Activated naive CD4-positive, alpha-beta T cell treated with anti-CD3 and anti-CD28 coated beads, Interleukin-2, amount 50 U/mL, for 72 hours (primary cell): ENCODE measurements around the gene REEP1. TPM values are rescaled to one million over a fixed set of nuclear protein-coding genes. Genes with fewer than 3 reads are reported as not detected.

ENCODE experiments used
- ATAC-seq, 2 donors: fragments of 150-1000 bp; cut with Tn5 transposase; 2 replicates each; pipeline ENCODE4 v1.10.0; 2021; ENCODE audit warnings: mild to moderate bottlenecking in 2 of 2, moderate library complexity in 2 of 2
- DNase-seq, 2 donors: peaks; one replicate each; pipeline ENCODE4 v3.0.0; 2021 to 2022; ENCODE audit warnings: low spot score in 2 of 2
- H3K27ac Mint-ChIP-seq, 2 donors: one replicate each; pipeline ENCODE4 v1.8.0; 2022; ENCODE audit warnings: mild to moderate bottlenecking in 2 of 2, mixed read lengths in 2 of 2
- H3K36me3 Mint-ChIP-seq, 2 donors: one replicate each; pipeline ENCODE4 v1.8.0; 2022; ENCODE audit warnings: mixed read lengths in 2 of 2
- H3K9me3 Mint-ChIP-seq, 2 donors: one replicate each; pipeline ENCODE4 v1.8.0; 2022; ENCODE audit warnings: mixed read lengths in 2 of 2
- total RNA-seq, 2 donors: library from RNA; stranded (reverse); gene quantifications; one replicate each; pipeline ENCODE4 v1.2.3, GENCODE V29; 2022

REEP1 gene
- total RNA-seq, 2 donors from 2014 or later: 0.45 to 0.59 TPM

DNA sequence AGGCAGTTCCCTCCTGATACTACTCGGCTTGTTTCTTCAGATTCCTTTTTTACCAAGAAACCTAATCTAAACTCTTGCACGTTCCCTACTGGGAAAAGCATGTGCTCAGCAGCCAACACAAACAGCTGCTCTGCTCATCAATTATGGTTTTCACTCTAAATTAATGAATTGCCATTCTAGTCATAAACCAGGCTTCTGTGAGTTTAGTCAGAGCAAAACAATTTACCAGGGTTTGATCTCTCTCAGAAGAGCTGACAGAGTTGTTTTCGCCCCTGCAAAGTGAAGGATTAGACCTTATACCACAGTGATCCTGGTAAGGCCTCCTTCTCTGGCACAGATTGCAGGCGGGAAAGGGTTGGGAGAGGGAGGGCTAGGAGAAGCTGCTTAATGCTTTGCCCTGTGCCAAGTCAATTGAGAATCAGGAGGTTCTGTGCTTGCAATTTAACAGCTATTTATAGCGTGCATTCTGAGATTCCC, 57.2 kb downstream of the REEP1 start:
- Mint-ChIP-seq H3K9me3 (no peaks in the 10 kb centered on the region), H3K36me3 (no peaks in the 10 kb centered on the region), H3K27ac (no peak overlapping the region)
- no peak for ATAC-seq
- DNase-seq: no peak

DNA sequence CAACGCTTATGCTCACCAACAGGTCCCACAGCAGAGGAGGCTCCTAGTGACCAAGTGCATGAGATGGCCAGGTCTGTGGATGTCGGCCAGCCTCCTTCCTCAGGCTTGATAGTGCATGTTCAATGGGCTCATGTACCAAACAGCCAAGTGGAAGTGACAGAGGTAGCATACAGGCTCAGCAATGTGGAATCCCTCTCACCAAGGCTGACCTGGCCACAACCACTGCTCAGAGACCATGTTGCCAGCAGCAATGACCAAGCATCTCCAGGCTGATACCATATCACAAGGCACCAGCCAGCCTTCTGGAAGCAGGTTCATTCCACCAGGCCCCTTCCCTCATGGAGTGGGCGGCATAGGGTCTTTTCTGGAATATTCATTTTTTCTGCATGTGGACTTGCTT, 61.5 kb downstream of the REEP1 start:
- Mint-ChIP-seq H3K36me3 (peaks cover 18 to 27% of the 10 kb centered on the region in 2 donors), H3K9me3 (peaks cover 11 to 19% of the 10 kb centered on the region in 2 donors), H3K27ac (no peak overlapping the region)
- ATAC-seq (no peak), DNase-seq (no peak)

DNA sequence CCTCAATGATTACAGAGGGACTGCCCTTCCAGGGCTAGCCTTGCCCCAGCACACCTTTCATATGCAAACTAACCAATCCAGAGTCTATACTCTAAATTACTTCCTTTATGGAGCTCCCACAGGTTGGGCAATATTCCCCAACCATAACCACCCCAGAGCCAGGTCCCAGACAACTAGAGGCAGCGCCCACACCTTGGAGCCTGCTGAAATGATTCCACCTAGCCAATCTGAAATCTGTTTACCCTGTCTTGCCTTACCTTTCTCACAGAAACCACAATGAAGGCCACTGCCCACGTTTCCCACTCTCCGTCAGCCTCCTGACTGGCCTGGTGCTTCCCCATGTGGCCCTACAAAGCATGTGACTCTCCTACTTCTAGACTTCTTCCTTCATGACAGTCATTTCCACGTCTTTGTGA, 62.0 kb downstream of the REEP1 start:
- peaks cover 14 to 24% of the 10 kb centered on the region in 2 donors for H3K9me3 Mint-ChIP-seq
- DNase-seq (no peak), ATAC-seq (peak in 1 of 2 donors; percentile 76)
- no peak overlapping the region for H3K27ac Mint-ChIP-seq
- peaks cover 23 to 32% of the 10 kb centered on the region in 2 donors for H3K36me3 Mint-ChIP-seq

DNA sequence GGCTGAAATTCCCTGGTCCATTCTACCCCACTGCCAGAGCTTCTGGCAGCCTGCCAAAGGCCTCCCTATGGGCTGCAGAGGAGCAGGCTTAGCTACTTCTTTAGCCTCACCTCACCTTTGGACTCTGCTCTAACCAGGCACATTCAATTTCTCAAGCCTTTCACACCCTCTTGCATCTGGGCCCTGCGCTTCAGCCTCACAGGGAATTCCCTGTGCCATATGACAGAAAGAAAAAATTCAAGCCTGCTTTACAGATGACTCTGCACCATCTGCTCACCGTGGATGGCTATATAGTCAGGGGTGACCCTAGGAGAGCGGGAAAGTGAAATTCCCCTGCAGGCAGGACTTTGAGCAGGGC, 62.5 kb downstream of the REEP1 start:
- peaks cover 24 to 34% of the 10 kb centered on the region in 2 donors for H3K36me3 Mint-ChIP-seq
- peaks cover 14 to 26% of the 10 kb centered on the region in 2 donors for H3K9me3 Mint-ChIP-seq
- ATAC-seq: peak; percentile 24 to 40
- no peak for DNase-seq
- peak overlapping the region in 1 of 2 donors; percentile 17 for H3K27ac Mint-ChIP-seq

DNA sequence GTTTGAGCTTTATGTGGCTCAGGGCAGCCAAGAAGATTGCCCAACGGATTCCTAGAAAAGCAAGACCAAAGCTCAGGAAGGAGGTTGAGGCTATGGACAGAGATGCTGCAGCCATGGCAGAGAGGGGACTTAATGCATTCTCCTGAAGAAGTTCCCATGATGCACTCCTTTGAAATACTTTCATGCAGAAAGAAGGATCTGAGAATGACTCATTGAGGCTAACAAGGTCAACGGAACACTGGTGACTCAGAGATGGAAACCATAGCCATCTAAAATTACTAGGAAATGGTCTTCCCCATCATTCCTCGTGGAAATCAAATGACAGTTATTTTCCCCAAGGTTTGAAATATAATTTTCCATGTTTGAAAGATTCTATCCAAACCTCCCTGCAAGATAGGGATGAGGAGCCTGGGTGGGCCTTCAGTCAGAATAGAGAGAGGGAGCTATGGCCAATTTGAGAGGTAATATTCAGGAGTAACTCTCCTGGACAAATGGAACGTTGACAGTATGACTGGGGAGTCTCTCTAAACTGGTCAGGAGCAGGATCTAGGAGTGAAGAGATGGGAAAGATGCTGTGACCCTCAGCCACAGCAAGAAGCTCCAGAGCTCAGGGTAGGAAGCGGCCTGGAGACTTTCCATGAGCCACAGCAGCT, 63.0 kb downstream of the REEP1 start:
- H3K27ac Mint-ChIP-seq: peak overlapping the region; percentile 17 to 80
- peaks cover 14 to 26% of the 10 kb centered on the region in 2 donors for H3K9me3 Mint-ChIP-seq
- DNase-seq (no peak), ATAC-seq (peak; percentile 69 to 76)
- peaks cover 24 to 34% of the 10 kb centered on the region in 2 donors for H3K36me3 Mint-ChIP-seq

DNA sequence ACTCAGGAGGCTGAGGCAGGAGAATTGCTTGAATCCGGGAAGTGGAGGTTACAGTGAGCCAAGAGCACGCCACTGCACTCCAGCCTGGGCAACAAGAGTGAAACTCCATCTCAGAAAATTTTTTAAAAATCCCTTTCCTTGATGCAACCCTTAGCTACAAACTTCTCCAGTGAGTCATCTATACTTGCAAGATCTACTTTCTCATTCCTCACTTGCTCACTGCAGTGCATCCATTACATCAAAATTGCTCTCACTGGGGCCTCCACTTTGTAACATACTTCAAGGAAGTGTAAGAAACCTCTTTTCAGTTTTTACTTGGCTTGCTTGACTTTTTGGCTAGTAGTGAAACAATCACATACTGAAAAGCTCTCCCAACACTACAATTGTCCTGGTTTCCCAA, 65.3 kb downstream of the REEP1 start:
- H3K9me3 Mint-ChIP-seq: peaks cover 14 to 29% of the 10 kb centered on the region in 2 donors
- peaks cover 28 to 34% of the 10 kb centered on the region in 2 donors for H3K36me3 Mint-ChIP-seq
- no peak overlapping the region for H3K27ac Mint-ChIP-seq
- ATAC-seq (no peak), DNase-seq (no peak)

DNA sequence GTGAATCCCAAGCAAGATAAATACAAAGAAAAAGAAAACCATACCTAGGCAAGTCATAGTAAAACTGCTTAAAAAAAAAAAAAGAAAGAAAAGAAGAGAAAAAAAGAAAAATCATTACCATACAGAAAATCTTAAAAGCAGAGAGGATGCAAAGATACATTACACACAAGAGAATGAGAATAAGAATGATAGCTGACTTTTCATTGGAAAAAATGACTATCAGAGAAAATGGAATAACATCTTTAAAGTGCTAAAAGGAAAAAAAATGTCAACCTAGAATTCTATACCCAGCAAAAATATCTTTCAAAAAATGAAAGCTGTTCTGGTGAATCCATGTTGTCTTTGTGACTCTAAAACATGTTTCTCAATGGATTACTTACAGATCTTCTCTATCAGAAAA, 66.2 kb downstream of the REEP1 start:
- DNase-seq: no peak
- Mint-ChIP-seq H3K9me3 (peaks cover 14 to 31% of the 10 kb centered on the region in 2 donors), H3K27ac (no peak overlapping the region), H3K36me3 (peaks cover 29 to 34% of the 10 kb centered on the region in 2 donors)
- no peak for ATAC-seq

DNA sequence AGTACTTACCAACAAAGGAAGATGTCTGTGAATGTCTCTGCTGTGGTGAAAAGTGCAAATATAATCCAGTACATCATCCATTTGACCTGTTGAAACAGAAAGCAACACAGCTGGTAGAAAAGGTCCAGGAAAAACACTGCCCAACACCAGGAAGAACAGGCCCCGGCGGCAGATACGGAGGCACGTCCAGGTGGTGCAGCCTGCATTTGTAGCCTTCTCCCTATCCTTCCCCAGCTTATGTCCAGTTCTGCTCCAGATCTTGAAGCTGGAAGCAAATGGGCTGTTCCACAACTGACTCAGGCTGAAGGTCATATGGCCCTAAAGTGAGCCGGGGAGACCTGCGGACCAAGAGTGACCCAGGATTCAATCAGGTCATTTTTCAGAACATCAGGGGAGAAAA, 73.5 kb downstream of the REEP1 start:
- H3K9me3 Mint-ChIP-seq: peaks cover 0 to 4% of the 10 kb centered on the region in 2 donors
- DNase-seq (no peak), ATAC-seq (no peak)
- H3K27ac Mint-ChIP-seq: no peak overlapping the region
- peaks cover 0 to 5% of the 10 kb centered on the region in 2 donors for H3K36me3 Mint-ChIP-seq

DNA sequence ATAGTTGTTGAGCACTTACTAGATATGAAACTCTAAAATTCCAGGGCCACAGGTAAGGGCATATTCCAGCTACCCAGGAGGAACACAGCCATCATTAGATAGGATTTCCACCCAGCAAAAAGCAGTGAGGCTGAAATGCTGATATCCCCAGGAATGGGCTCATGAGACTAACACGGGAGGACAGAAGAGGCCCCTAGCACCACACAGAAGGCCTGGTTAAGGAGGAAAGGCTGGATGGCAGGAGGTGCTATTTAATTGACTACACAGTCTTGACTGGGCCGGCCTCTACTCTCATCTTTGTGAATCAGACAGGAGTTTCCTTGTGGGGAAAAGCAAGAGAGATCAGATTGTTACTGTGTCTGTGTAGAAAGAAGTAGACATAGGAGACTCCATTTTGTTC, 76.4 kb downstream of the REEP1 start:
- H3K36me3 Mint-ChIP-seq: no peaks in the 10 kb centered on the region
- H3K9me3 Mint-ChIP-seq: no peaks in the 10 kb centered on the region
- H3K27ac Mint-ChIP-seq: no peak overlapping the region
- DNase-seq (no peak), ATAC-seq (no peak)

DNA sequence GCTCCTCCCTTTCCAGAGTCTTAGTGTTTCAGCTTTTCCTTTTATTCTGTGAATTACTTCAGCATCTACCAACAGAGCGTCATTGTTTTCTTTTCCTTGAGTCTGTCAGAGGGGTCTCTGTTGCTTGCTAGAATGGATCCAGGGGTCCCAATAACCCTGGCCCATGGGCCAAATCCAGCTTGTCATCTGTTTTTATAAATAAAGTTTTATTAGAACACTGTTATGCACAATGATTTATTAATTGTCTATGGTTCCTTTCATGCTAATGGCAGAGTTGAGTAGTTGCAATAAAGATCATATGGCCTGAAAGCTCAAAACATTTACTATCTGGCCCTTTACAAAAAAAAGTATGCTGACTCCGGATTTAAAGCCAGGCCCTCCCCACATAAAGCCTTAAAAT, 79.3 kb downstream of the REEP1 start:
- Mint-ChIP-seq H3K36me3 (no peaks in the 10 kb centered on the region), H3K27ac (no peak overlapping the region), H3K9me3 (no peaks in the 10 kb centered on the region)
- ATAC-seq (no peak), DNase-seq (no peak)

DNA sequence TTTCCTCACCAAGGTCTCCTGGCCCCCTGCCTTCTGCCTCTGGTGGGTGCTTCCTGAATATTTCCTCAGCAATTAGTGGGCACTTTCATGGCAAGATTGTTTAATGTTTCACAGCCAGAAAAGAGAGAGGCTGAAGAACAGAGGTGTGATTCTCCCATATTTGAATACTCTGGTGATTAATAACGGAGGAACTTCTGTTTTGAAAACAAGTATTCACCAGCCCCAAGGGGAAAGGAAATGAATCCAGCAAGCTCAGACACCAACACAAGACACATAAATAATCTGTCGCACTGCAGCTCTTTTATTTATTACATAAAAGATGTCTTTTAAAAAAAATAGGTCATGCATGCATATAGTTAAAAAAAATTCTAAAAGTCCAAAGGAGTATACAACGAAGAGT, 80.4 kb downstream of the REEP1 start:
- DNase-seq (no peak), ATAC-seq (no peak)
- no peak overlapping the region for H3K27ac Mint-ChIP-seq
- no peaks in the 10 kb centered on the region for H3K9me3 Mint-ChIP-seq
- no peaks in the 10 kb centered on the region for H3K36me3 Mint-ChIP-seq

DNA sequence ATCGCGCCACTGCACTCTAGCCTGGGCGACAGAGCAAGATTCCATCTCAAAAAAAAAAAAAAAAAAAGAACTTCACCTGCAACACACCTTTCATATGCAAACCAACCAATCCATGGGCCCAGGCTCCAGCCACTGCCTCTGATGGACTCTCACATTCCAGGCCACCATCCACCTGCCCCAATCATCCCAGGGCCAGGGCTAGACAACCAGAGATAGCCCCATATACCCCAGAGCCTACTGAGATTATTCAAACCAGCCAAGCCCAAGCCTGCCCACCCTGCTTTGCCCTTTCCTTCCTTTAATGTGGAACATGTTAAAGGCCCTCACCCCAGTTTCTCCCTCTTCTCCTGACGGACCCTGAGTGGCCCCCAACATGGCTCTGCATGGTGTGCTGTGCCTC, 81.1 kb downstream of the REEP1 start:
- Mint-ChIP-seq H3K36me3 (no peaks in the 10 kb centered on the region), H3K27ac (peak overlapping the region in 1 of 2 donors; percentile 69), H3K9me3 (no peaks in the 10 kb centered on the region)
- ATAC-seq (no peak), DNase-seq (no peak)

DNA sequence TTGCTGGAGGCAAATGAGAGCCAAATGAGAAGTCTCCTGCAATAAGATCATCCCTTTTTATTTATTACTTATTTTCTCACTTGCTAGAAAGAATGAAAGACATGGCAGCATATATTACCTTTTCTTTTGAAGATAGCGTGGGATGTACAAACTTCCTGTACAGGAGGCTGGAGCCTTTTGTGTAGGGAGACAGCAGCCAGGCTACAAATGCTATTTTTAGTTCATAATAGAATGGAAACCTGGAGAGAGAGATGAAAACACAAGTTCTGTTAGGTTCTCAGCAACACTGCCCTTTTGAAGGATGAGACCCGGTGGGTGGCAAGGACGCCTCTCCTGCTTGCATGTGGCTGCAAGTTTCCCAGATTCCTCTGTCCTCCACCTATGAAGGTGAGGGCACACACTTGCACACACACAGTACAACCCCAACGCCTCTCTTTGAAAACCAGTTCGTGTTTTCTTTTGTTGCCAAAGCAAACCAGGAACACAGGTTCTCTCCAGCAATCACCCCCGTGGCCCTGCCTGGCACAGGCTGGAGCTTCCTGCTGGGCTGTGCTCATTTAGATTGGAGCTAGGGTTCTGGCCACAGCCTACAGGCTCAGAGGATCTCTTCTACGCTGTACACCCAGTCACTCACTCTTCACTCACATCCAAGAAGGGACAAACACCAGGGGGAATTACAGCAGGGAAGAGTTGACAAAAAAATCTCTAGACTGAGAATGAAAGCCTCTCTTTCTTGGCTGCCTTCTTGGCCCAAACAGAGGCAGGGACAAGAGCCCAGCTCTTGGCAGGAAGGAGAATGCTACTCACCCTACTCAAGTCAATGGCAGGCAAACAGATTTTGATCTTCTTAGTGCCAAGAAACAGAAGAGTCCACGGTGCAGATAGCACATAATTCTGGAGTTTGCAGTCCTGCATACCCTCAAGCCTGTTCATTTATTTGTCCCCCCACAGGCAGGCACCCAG, 82.6 kb downstream of the REEP1 start:
- ATAC-seq: no peak
- no peak for DNase-seq
- no peaks in the 10 kb centered on the region for H3K36me3 Mint-ChIP-seq
- H3K27ac Mint-ChIP-seq: no peak overlapping the region
- H3K9me3 Mint-ChIP-seq: no peaks in the 10 kb centered on the region

DNA sequence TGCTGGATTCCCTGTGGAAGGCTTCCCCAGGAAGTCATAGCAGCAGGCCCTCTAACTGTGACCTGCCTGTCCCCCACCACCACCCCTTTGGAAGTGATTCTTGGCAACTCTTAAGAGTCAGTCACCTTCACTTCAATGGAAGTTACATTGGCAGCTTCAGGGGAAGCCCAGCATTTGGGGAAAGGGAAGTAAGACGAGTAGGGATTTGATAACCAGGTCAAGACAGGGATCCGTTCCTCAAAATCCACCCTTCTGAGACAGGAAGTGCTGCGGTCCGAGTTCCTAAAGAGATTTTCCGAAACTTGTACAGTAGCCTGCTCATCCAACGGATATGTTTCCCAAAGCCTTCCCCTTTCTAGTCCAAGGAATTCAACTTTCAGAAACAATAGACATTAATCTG, 84.0 kb downstream of the REEP1 start:
- Mint-ChIP-seq H3K36me3 (no peaks in the 10 kb centered on the region), H3K27ac (no peak overlapping the region), H3K9me3 (no peaks in the 10 kb centered on the region)
- ATAC-seq (no peak), DNase-seq (no peak)

DNA sequence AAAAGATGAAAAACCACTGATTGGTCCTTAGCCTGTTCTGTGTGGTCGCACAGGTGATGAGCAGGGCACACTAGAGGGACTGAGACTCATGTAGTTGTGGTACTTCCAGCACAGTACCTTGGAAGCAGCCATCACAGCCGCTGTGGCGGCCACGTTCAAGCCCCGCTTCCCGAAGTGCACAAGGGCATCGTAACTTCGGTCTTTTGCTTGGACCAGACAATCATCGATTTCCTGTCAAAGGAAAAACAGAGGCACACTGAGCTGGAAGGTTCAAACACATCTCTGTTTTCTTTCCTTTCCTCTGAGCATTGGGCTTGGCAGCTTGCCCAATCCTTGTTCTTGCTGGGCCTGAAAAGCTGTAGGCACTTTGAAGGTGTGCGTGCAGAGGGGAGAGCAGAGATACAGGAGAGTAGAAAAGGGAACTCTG, 85.6 kb downstream of the REEP1 start:
- H3K27ac Mint-ChIP-seq: no peak overlapping the region
- ATAC-seq (no peak), DNase-seq (no peak)
- no peaks in the 10 kb centered on the region for H3K36me3 Mint-ChIP-seq
- no peaks in the 10 kb centered on the region for H3K9me3 Mint-ChIP-seq

DNA sequence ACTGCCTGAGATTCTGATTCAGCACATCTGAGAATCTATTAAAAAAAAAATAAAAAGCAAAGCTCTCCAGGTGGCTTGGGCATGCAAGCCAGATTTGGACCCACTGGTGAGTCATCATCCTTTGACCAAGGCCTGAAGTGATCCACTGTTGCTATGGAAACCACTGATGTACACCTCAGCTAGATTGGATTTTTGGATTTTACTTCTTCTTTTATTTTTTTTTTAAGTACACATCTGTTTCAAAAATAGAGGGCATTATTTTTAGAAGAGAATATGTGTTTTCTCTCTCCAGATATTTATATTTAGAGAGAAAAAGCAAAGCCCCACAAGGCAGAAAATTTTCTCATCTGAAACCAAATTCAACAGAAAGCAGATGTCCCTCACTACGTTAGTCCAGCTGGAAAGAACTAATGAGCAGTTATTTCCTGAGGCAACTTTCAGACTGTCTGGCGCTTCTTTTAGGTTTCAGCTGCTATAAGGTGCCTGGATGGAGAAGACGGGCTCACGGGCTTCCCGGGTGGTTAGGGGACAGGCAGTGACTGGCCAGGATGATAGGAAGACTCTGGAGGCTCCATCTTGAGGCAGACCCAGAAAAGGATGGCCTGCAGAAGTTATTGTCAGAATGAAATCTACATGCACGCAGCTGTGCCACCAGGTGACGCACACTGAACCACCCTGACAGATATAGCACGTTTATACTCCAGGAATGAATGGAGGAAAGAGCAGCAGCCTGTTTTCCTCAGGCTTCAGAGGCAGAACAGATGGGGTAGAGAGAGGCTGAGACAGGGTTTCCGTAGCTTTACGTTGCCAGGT, 87.6 kb downstream of the REEP1 start:
- ATAC-seq (no peak), DNase-seq (no peak)
- H3K27ac Mint-ChIP-seq: no peak overlapping the region
- H3K9me3 Mint-ChIP-seq: no peaks in the 10 kb centered on the region
- no peaks in the 10 kb centered on the region for H3K36me3 Mint-ChIP-seq

DNA sequence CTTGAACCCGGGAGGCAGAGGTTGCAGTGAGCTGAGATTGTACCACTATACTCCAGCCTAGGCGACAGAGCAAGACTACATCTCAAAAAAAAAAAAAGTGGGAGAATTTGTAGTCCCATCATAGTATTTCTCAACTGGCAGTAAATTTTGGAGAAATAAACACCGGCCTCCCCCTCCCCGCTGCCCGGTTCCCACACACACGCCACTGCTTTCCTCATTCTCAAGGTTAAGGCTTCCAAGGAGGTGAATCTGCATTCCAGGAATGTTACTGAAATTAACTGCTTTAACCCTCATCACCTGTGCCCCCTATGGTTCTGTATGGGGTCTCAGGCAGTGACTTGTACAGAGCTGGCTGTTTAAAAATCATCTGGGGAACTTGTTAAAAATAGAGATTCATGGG, 88.2 kb downstream of the REEP1 start:
- Mint-ChIP-seq H3K36me3 (no peaks in the 10 kb centered on the region), H3K9me3 (no peaks in the 10 kb centered on the region), H3K27ac (no peak overlapping the region)
- DNase-seq (no peak), ATAC-seq (no peak)
